Measurements from ENCODE around the gene HK3. TPM values are rescaled to one million over a fixed set of nuclear protein-coding genes. Genes with fewer than 3 reads are reported as not detected.

The HK3 gene
- total RNA-seq, 2 experiments from 2014 or later, result not detected

DNA sequence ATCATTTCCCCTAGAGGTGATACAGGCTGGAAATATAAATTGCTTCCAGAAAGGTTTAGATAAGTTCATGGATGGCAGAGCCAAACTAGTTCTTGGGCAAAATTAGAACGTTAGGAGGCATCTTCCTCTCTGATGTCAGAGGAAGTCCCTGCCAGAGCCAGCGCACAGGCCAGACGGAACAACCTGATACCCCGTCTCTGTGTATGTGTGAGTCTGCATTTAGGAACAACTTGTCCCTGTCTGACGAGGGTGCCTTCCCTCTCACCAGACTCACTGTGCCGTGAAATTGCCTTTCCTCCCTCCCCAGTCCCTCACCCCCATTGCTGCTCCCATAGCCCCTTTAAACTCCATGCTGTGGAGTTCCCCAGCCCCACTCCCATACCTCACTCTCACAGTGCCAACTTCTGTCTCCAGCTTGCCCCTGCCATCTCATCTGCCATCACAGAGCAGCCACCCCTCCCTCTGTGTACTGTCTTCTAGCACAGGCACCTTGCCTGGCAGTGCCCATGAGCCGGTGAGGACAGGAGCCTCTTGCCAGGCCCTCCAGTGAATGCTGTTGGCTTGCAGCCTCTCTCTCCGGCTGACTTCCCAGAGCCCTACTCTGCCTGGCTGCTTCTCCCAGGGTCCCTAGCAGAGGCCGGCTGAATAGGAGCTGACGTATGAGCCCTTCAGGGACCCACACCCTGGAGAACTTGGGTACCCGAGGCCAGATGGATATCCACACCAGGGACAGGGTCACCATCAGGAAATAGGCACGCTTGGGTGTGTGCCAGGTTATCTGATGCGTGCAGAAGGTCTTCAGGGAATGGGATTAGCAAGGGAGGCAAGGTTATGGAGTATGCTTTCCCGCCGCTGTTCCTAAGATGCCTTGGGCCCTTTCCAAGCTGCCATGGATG is 62.1 kb downstream of the HK3 start:
- H3K27ac Mint-ChIP-seq, result no peak overlapping the region
- CTCF ChIA-PET, result no interaction called here
- ATAC-seq (no peak), DNase-seq (no peak)
- H3K27me3 Mint-ChIP-seq (ENCODE audit: low read depth), result peaks cover 10% of the 10 kb centered on the region
- POLR2A ChIA-PET, result interaction anchor here (0.6 kb wide), 1 partner anchor 475 kb away, joined by 3 read pairs; the partner anchor contains the start of gene KIAA1191
- H3K36me3 Mint-ChIP-seq (ENCODE audit: low read depth), result no peaks in the 10 kb centered on the region
- H3K9me3 Mint-ChIP-seq (ENCODE audit: insufficient read depth), result peaks cover 3% of the 10 kb centered on the region
- H3K4me3 Mint-ChIP-seq, result no peak overlapping the region
- no peaks in the 10 kb centered on the region for H3K4me1 Mint-ChIP-seq (ENCODE audit: low read depth)

DNA sequence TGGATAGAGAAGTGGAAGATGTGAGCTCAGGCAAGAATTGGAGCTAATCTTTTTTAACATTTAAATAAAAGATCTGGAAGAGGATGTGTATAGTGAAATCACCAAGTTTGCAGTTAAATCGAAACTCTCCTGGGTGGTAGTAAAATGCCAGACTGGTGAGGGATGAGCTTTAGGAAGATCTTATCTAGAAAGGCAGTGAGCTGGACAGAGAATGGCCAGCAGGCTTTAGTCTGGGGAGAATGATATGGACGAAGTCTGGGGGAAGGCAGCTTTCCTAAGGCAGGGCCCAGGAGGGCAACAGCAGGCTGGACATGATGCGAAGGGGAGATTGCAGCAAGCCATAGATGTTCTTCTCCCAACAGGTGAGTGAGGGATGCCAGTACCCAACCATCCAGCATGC is 63.2 kb downstream of the HK3 start:
- CTCF ChIA-PET, result interaction anchor here (1.1 kb wide), 1 partner anchor 175 kb away, joined by 4 read pairs; no protein-coding TSS in a partner anchor
- H3K36me3 Mint-ChIP-seq (ENCODE audit: low read depth), result no peaks in the 10 kb centered on the region
- no peak overlapping the region for H3K27ac Mint-ChIP-seq
- H3K4me1 Mint-ChIP-seq (ENCODE audit: low read depth), result no peaks in the 10 kb centered on the region
- peaks cover 6% of the 10 kb centered on the region for H3K27me3 Mint-ChIP-seq (ENCODE audit: low read depth)
- peaks cover 3% of the 10 kb centered on the region for H3K9me3 Mint-ChIP-seq (ENCODE audit: insufficient read depth)
- POLR2A ChIA-PET, result no interaction called here
- H3K4me3 Mint-ChIP-seq, result no peak overlapping the region
- ATAC-seq (no peak), DNase-seq (no peak)

DNA sequence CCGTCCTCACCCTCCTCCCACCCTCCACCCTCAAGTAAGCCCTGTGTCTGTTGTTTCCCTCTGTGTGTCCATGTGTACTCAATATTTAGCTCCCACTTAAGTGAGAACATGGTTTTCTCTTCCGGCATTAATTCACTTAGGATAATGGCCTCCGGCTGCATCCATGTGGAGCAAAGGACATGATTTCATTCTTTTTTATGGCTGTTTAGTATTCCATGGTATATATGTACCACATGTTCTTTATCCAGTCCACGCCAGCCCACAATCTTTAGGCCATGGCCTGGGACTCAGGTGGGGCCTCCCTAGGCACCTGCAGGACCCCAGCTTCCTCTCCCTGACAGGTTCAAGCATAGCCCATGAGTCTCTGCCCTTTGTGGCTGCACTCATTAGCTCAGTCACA is 65.9 kb downstream of the HK3 start:
- no peak for ATAC-seq
- H3K9me3 Mint-ChIP-seq (ENCODE audit: insufficient read depth), result peaks cover 3% of the 10 kb centered on the region
- CTCF ChIA-PET, result no interaction called here
- no peak for DNase-seq
- no peaks in the 10 kb centered on the region for H3K4me1 Mint-ChIP-seq (ENCODE audit: low read depth)
- H3K36me3 Mint-ChIP-seq (ENCODE audit: low read depth), result no peaks in the 10 kb centered on the region
- H3K4me3 Mint-ChIP-seq, result no peak overlapping the region
- POLR2A ChIA-PET, result no interaction called here
- H3K27ac Mint-ChIP-seq, result no peak overlapping the region
- peaks cover 6% of the 10 kb centered on the region for H3K27me3 Mint-ChIP-seq (ENCODE audit: low read depth)

DNA sequence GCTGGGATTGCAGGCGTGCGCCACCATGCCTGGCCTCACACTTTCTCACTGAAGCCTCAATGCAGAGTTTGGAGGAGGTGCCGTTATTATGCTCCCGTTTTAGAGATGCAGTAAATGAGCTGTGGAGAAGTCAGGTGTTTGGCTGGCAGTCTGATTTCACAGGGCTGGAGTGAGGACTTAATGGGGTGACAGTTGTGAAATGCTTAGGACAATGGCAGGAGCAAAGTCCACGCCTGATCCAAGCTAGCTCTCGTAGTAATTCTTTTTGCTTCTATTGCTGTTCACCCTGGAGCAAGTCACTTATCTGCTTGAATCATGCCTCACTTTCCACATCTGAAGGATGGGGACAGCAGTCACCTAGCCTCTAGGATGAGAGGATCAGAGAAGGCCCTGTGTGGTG is 67.0 kb downstream of the HK3 start:
- no peaks in the 10 kb centered on the region for H3K36me3 Mint-ChIP-seq (ENCODE audit: low read depth)
- ChIA-PET CTCF (no interaction called here), POLR2A (no interaction called here)
- no peaks in the 10 kb centered on the region for H3K4me1 Mint-ChIP-seq (ENCODE audit: low read depth)
- no peak overlapping the region for H3K27ac Mint-ChIP-seq
- ATAC-seq (no peak), DNase-seq (no peak)
- H3K27me3 Mint-ChIP-seq (ENCODE audit: low read depth), result peaks cover 6% of the 10 kb centered on the region
- no peaks in the 10 kb centered on the region for H3K9me3 Mint-ChIP-seq (ENCODE audit: insufficient read depth)
- H3K4me3 Mint-ChIP-seq, result no peak overlapping the region

DNA sequence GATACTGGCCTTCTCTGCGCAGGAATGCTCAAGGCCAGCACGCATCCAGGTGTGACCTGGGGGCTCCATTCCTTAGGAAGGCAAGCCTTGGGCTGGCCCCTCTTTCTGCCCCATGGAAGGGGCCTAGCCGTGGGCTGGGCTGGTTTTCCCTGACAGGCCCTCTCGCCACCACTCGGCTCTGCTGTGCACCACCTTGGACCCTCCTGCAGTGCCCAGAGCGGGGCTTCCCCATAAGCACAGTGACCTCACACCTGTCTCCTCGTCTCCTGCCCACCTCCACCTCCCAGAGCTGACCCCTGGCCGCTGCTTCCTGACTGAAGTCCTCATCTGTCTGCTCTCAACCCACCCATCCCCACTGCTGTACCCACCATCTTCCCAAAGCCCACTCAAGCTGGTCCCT is 67.7 kb downstream of the HK3 start:
- ChIA-PET CTCF (no interaction called here), POLR2A (no interaction called here)
- H3K4me3 Mint-ChIP-seq, result no peak overlapping the region
- no peak for ATAC-seq
- DNase-seq, result no peak
- H3K27ac Mint-ChIP-seq, result no peak overlapping the region
- no peaks in the 10 kb centered on the region for H3K4me1 Mint-ChIP-seq (ENCODE audit: low read depth)
- H3K36me3 Mint-ChIP-seq (ENCODE audit: low read depth), result no peaks in the 10 kb centered on the region
- H3K27me3 Mint-ChIP-seq (ENCODE audit: low read depth), result peaks cover 3% of the 10 kb centered on the region
- no peaks in the 10 kb centered on the region for H3K9me3 Mint-ChIP-seq (ENCODE audit: insufficient read depth)

DNA sequence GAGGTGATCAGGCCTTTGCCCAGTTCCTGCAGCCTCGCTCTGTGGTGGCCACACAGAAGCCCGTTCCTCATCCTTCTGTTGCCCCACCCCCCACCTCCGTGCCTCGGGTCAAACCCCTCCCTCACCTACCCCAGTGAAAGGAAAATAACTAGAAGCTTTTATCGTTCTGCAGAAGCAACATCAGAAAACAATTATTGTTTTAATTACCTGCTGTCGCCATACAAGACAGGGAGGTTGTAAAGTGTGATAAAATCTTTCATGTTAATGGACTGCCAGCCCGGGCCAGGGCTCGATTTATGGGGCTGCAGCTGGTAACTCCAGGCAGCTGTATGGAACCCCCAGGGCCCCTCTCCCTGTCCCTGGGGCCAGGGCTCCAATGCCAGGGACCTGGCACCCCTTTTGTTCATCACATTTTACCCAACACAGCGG is 68.1 kb downstream of the HK3 start:
- no peak overlapping the region for H3K4me3 Mint-ChIP-seq
- no peaks in the 10 kb centered on the region for H3K36me3 Mint-ChIP-seq (ENCODE audit: low read depth)
- DNase-seq (no peak), ATAC-seq (no peak)
- POLR2A ChIA-PET, result no interaction called here
- no peak overlapping the region for H3K27ac Mint-ChIP-seq
- H3K4me1 Mint-ChIP-seq (ENCODE audit: low read depth), result no peaks in the 10 kb centered on the region
- CTCF ChIA-PET, result no interaction called here
- H3K27me3 Mint-ChIP-seq (ENCODE audit: low read depth), result peaks cover 5% of the 10 kb centered on the region
- H3K9me3 Mint-ChIP-seq (ENCODE audit: insufficient read depth), result no peaks in the 10 kb centered on the region

Other genes with a start within 250 kb of the HK3 start
- not detected for gene UNC5A, start 88.8 kb downstream of the HK3 start, total RNA-seq
- 10 to 100 TPM; 49.4 to 53.0 TPM for gene UIMC1, start 107.4 kb upstream of the HK3 start, total RNA-seq
- 10 to 100 TPM; 25.1 to 29.8 TPM for gene ZNF346, start 123.3 kb upstream of the HK3 start, total RNA-seq
- gene FGFR4, start 187.6 kb upstream of the HK3 start, total RNA-seq, result 1 to 10 TPM in 1 of 2 experiments, under 1 TPM in 1; 0.53 to 1.9 TPM
- 10 to 100 TPM; 91.8 to 98.4 TPM for gene NSD1, start 234.4 kb upstream of the HK3 start, total RNA-seq